WERI-Rb-1 (cell line): ENCODE data around the gene SIK3.

ENCODE experiments used
- DNase-seq: peaks from one replicate; pipeline ENCODE4 v3.0.0-alpha.2; 2020
- H3K27ac ChIP-seq: fragments of 250-450 bp; sonication (Bioruptor Pico); 2 replicates; pipeline ENCODE4 v1.5.1; 2020; ENCODE audit warnings: mild to moderate bottlenecking, moderate library complexity
- H3K27me3 ChIP-seq: fragments of 250-450 bp; sonication (Bioruptor Pico); 2 replicates; pipeline ENCODE4 v1.5.1; 2021; ENCODE audit warnings: mild to moderate bottlenecking, low read depth, moderate library complexity; ENCODE audit not compliant: insufficient read depth, severe bottlenecking
- H3K36me3 ChIP-seq: fragments of 250-450 bp; sonication (Bioruptor Pico); 2 replicates; pipeline ENCODE4 v1.5.1; 2020; ENCODE audit warnings: mild to moderate bottlenecking, moderate library complexity
- H3K4me3 ChIP-seq: 2 replicates; pipeline ENCODE4 v1.5.1; 2011; ENCODE audit warnings: low read depth, mild to moderate bottlenecking, control low read depth, low read length
- H3K9me3 ChIP-seq: fragments of 250-450 bp; sonication (Bioruptor Pico); 2 replicates; pipeline ENCODE4 v1.5.1; 2021; ENCODE audit warnings: mild to moderate bottlenecking, moderate library complexity; ENCODE audit not compliant: severe bottlenecking
- TF ChIP-seq, protein P1 (sequence below): IDR thresholded peaks from 2 replicates; pipeline ENCODE4 v1.5.1; 2011; ENCODE audit warnings: low read depth, mild to moderate bottlenecking, control low read depth, inconsistent platforms, low read length

Gene SIK3

GRCh38 chr11:116911976-116912734, 186.1 kb downstream of the SIK3 start:
- H3K9me3 ChIP-seq = no peaks in the 10 kb centered on the region
- H3K4me3 ChIP-seq = no peak overlapping the region
- DNase-seq = no peak
- H3K27ac ChIP-seq = no peak overlapping the region
- no peaks in the 10 kb centered on the region for H3K36me3 ChIP-seq
- TF ChIP-seq, protein P1, sequence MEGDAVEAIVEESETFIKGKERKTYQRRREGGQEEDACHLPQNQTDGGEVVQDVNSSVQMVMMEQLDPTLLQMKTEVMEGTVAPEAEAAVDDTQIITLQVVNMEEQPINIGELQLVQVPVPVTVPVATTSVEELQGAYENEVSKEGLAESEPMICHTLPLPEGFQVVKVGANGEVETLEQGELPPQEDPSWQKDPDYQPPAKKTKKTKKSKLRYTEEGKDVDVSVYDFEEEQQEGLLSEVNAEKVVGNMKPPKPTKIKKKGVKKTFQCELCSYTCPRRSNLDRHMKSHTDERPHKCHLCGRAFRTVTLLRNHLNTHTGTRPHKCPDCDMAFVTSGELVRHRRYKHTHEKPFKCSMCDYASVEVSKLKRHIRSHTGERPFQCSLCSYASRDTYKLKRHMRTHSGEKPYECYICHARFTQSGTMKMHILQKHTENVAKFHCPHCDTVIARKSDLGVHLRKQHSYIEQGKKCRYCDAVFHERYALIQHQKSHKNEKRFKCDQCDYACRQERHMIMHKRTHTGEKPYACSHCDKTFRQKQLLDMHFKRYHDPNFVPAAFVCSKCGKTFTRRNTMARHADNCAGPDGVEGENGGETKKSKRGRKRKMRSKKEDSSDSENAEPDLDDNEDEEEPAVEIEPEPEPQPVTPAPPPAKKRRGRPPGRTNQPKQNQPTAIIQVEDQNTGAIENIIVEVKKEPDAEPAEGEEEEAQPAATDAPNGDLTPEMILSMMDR = no peak
- no peaks in the 10 kb centered on the region for H3K27me3 ChIP-seq

DNA sequence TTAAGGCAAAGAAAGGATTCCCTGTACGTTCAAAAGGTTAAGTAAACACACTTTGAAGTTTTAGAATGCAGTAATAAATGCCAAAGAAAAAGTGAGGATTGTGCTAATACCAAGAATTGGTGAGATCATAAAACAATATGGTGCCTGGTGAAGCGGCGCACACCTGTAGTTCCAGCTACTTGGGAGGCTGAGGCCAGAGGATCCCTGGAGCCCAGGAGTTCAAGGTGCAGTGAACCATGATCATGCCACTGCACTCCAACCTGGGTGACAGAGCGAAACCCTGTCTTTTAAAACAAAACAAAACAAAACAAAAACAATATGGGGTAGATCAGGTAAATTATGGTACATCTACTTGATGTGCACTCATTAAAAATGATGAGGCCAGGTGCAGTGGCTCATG, 187.4 kb downstream of the SIK3 start:
- no peaks in the 10 kb centered on the region; the same call in 1 of the 2 replicates for H3K36me3 ChIP-seq
- no peak for DNase-seq
- TF ChIP-seq, protein P1 = no peak
- H3K4me3 ChIP-seq = no peak overlapping the region
- H3K27ac ChIP-seq = no peak overlapping the region
- no peaks in the 10 kb centered on the region for H3K9me3 ChIP-seq
- no peaks in the 10 kb centered on the region for H3K27me3 ChIP-seq

- no peak for DNase-seq
- TF ChIP-seq, protein P1 = no peak
- Histone ChIP-seq H3K27me3 (no peaks in the 10 kb centered on the region), H3K4me3 (no peak overlapping the region), H3K36me3 (no peaks in the 10 kb centered on the region; the same call in 1 of the 2 replicates), H3K27ac (no peak overlapping the region), H3K9me3 (no peaks in the 10 kb centered on the region)
Observed at GRCh38 chr11:116910378-116910777, 187.8 kb downstream of the SIK3 start.

DNA sequence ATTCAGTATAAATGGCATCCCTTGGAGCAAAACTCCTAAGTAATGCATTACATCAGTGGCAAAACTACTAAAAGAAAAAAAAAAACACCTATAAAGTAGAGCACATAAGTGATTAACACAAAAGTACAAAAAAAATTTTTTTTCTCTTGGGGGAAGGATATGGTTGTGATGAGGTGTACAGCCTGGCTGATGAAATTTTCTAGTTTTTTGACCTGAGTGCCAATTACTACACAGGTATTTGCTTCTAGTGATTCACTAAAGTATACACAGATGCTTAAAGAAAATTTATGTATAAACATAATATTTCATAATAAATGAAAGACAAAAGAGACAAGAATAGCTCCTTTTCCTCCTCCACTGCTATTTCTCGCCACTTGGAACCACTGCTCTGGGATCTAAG, 189.0 kb downstream of the SIK3 start:
- Histone ChIP-seq H3K9me3 (no peaks in the 10 kb centered on the region), H3K4me3 (no peak overlapping the region), H3K27me3 (no peaks in the 10 kb centered on the region), H3K36me3 (no peaks in the 10 kb centered on the region; the same call in 1 of the 2 replicates), H3K27ac (no peak overlapping the region)
- TF ChIP-seq, protein P1 = no peak
- DNase-seq = no peak

- H3K36me3 ChIP-seq = no peaks in the 10 kb centered on the region; the same call in 1 of the 2 replicates
- H3K4me3 ChIP-seq = no peak overlapping the region
- DNase-seq = no peak
- no peak overlapping the region for H3K27ac ChIP-seq
- H3K27me3 ChIP-seq = no peaks in the 10 kb centered on the region
- no peaks in the 10 kb centered on the region for H3K9me3 ChIP-seq
- TF ChIP-seq, protein P1 = no peak
Observed at GRCh38 chr11:116906479-116906878, 191.7 kb downstream of the SIK3 start.

GRCh38 chr11:116903090-116903489, 195.1 kb downstream of the SIK3 start:
- TF ChIP-seq, protein P1 = no peak

More at GRCh38 chr11:116903090-116903489, 195.1 kb downstream of the SIK3 start:
- no peak for DNase-seq
- Histone ChIP-seq H3K4me3 (no peak overlapping the region), H3K27ac (no peak overlapping the region), H3K36me3 (no peaks in the 10 kb centered on the region; the same call in 1 of the 2 replicates), H3K9me3 (no peaks in the 10 kb centered on the region), H3K27me3 (no peaks in the 10 kb centered on the region)
